ENCODE measurements around the gene MEF2B.
"Not testable (repeated sequence)": the region's sequence is repeated elsewhere in the genome, so short reads cannot be mapped to it uniquely, and the experiment has no call there.

MEF2B gene

GRCh38 chr19:19154768-19155494 is 15.1 kb downstream of the MEF2B start:
- DNase-seq = no peak

- no peak for DNase-seq
Measured at GRCh38 chr19:19152668-19153384, 17.2 kb downstream of the MEF2B start.

- DNase-seq = no peak
Measured at GRCh38 chr19:19151418-19151817, 18.6 kb downstream of the MEF2B start.

- DNase-seq = no peak
Measured at GRCh38 chr19:19149435-19149834, 20.6 kb downstream of the MEF2B start.

- not testable (repeated sequence) for DNase-seq
Measured at GRCh38 chr19:19148504-19148903, 21.6 kb downstream of the MEF2B start.

- no peak for DNase-seq
Measured at GRCh38 chr19:19147344-19147743, 22.7 kb downstream of the MEF2B start.

GRCh38 chr19:19146865-19147264 is 23.2 kb downstream of the MEF2B start:
- DNase-seq = no peak

GRCh38 chr19:19145684-19146608 is 24.1 kb downstream of the MEF2B start:
- peak; percentile 4 to 44 for DNase-seq

- no peak for DNase-seq
Measured at GRCh38 chr19:19145281-19145680, 24.8 kb downstream of the MEF2B start.

- DNase-seq = no peak
Measured at GRCh38 chr19:19142347-19142746, 27.7 kb downstream of the MEF2B start.

- no peak for DNase-seq
Measured at GRCh38 chr19:19140476-19140875, 29.6 kb downstream of the MEF2B start.

- DNase-seq = no peak
Measured at GRCh38 chr19:19139876-19140229, 30.2 kb downstream of the MEF2B start.

GRCh38 chr19:19138109-19138981 is 31.7 kb downstream of the MEF2B start, which contains the start of gene TMEM161A:
Gene TMEM161A (minus strand): TSS chr19:19138478. CDS start chr19:19138428, 50 bp downstream.
- DNase-seq = peak; percentile 93

- no peak for DNase-seq
Measured at GRCh38 chr19:19137556-19138108, 32.4 kb downstream of the MEF2B start.

GRCh38 chr19:19135713-19136112 is 34.4 kb downstream of the MEF2B start:
- not testable (repeated sequence) for DNase-seq

GRCh38 chr19:19134687-19135158 is 35.3 kb downstream of the MEF2B start:
- no peak for DNase-seq

- DNase-seq = no peak
Measured at GRCh38 chr19:19133985-19134384, 36.1 kb downstream of the MEF2B start.

- DNase-seq = no peak
Measured at GRCh38 chr19:19132912-19133311, 37.2 kb downstream of the MEF2B start.

GRCh38 chr19:19131989-19132388 is 38.1 kb downstream of the MEF2B start:
- no peak for DNase-seq

GRCh38 chr19:19126102-19126501 is 44.0 kb downstream of the MEF2B start:
- DNase-seq = no peak

GRCh38 chr19:19123386-19123785 is 46.7 kb downstream of the MEF2B start:
- no peak for DNase-seq

- DNase-seq = no peak
Measured at GRCh38 chr19:19122902-19123301, 47.2 kb downstream of the MEF2B start.
